Neuronal stem cell (in vitro differentiated cells): ENCODE results near the gene CBX5.

Experiments used
- DNase-seq: peaks from one replicate; pipeline ENCODE4 v3.0.0-alpha.2; 2013; ENCODE audit warnings: low spot score
- H2AFZ ChIP-seq: one replicate; pipeline ENCODE4 v1.6.1; 2013; ENCODE audit warnings: mild to moderate bottlenecking, low read length, inconsistent platforms
- H2AK5ac ChIP-seq: 2 replicates; pipeline ENCODE4 v1.6.1; 2013; ENCODE audit warnings: low read depth, mild to moderate bottlenecking, inconsistent platforms, low read length, moderate library complexity, mixed read lengths
- H2BK120ac ChIP-seq: 2 replicates; pipeline ENCODE4 v1.6.1; 2013; ENCODE audit warnings: low read depth, mild to moderate bottlenecking, inconsistent platforms, low read length, moderate library complexity, mixed read lengths
- H2BK12ac ChIP-seq: one replicate; pipeline ENCODE4 v1.6.1; 2013; ENCODE audit warnings: low read length, inconsistent platforms
- H2BK15ac ChIP-seq: 2 replicates; pipeline ENCODE4 v1.6.1; 2013; ENCODE audit warnings: mild to moderate bottlenecking, low read length, inconsistent platforms, mixed read lengths
- H2BK5ac ChIP-seq: one replicate; pipeline ENCODE4 v1.6.1; 2013; ENCODE audit warnings: inconsistent platforms, mild to moderate bottlenecking, low read length, moderate library complexity
- H3K14ac ChIP-seq: one replicate; pipeline ENCODE4 v1.6.1; 2013; ENCODE audit warnings: low read length, inconsistent platforms
- H3K18ac ChIP-seq: 2 replicates; pipeline ENCODE4 v1.6.1; 2013; ENCODE audit warnings: low read length, inconsistent platforms
- H3K23ac ChIP-seq: 2 replicates; pipeline ENCODE4 v1.6.1; 2013; ENCODE audit warnings: low read depth, mild to moderate bottlenecking, mixed read lengths, low read length, inconsistent platforms; ENCODE audit not compliant: poor library complexity
- H3K27ac ChIP-seq: replicated peaks from 3 replicates; pipeline ENCODE4 v1.5.1; 2013; ENCODE audit warnings: low read length, inconsistent platforms
- H3K27me3 ChIP-seq, 3 experiments: 2 replicates each; pipeline ENCODE4 v1.6.1; 2013; ENCODE audit warnings: low read length in 3 of 3, mild to moderate bottlenecking in 2 of 3, inconsistent platforms in 1 of 3, low read depth in 1 of 3, mixed read lengths in 1 of 3, moderate library complexity in 1 of 3; ENCODE audit not compliant: control insufficient read depth in 3 of 3, insufficient read depth in 3 of 3
- H3K36me3 ChIP-seq, 2 donors: replicated peaks in 1 of 2; 2 replicates each; pipeline ENCODE4 v1.6.1; 2013; ENCODE audit warnings: low read length in 2 of 2; ENCODE audit not compliant: control insufficient read depth in 2 of 2, insufficient read depth in 2 of 2
- H3K4ac ChIP-seq: 2 replicates; pipeline ENCODE4 v1.6.1; 2013; ENCODE audit warnings: inconsistent platforms, mild to moderate bottlenecking, low read length, moderate library complexity
- H3K4me1 ChIP-seq, 2 donors: 1 replicate in 1 of 2; 2 replicates in 1 of 2; pipeline ENCODE4 v1.6.1; 2013; ENCODE audit warnings: low read length in 2 of 2, low read depth in 1 of 2; ENCODE audit not compliant: control insufficient read depth in 2 of 2, insufficient read depth in 1 of 2
- H3K4me2 ChIP-seq: one replicate; pipeline ENCODE4 v1.6.1; 2013; ENCODE audit warnings: mild to moderate bottlenecking, low read length, inconsistent platforms; ENCODE audit not compliant: insufficient read depth, poor library complexity, severe bottlenecking
- H3K4me3 ChIP-seq, 2 donors: 2 replicates each; pipeline ENCODE4 v1.5.1; 2013; ENCODE audit warnings: low read length in 2 of 2, mild to moderate bottlenecking in 2 of 2, inconsistent platforms in 1 of 2, moderate library complexity in 1 of 2
- H3K79me1 ChIP-seq: one replicate; pipeline ENCODE4 v1.6.1; 2013; ENCODE audit warnings: low read depth, mild to moderate bottlenecking, inconsistent platforms, low read length, moderate library complexity
- H3K9ac ChIP-seq: one replicate; pipeline ENCODE4 v1.6.1; 2013; ENCODE audit warnings: mild to moderate bottlenecking, low read depth, low read length, inconsistent platforms; ENCODE audit not compliant: poor library complexity
- H3K9me3 ChIP-seq, 2 donors: replicated peaks in 1 of 2; 2 replicates each; pipeline versions ENCODE3 to v1.6.1; 2013; ENCODE audit warnings: low read length in 2 of 2, mild to moderate bottlenecking in 2 of 2, inconsistent platforms in 1 of 2, low read depth in 1 of 2, mixed read lengths in 1 of 2, moderate library complexity in 1 of 2; ENCODE audit not compliant: control insufficient read depth in 2 of 2, insufficient read depth in 1 of 2
- H4K8ac ChIP-seq: one replicate; pipeline ENCODE4 v1.6.1; 2013; ENCODE audit warnings: low read depth, mild to moderate bottlenecking, inconsistent platforms, low read length, moderate library complexity
- H4K91ac ChIP-seq: one replicate; pipeline ENCODE4 v1.6.1; 2013; ENCODE audit warnings: low read length, low read depth, mild to moderate bottlenecking, inconsistent platforms; ENCODE audit not compliant: poor library complexity
- WGBS, 2 donors: extraction: QIAGEN DNeasy Blood & Tissue Kit; methylation state at CpG; one replicate each; pipeline ENCODE4 v1.1.7; 2013; ENCODE audit warnings: missing lambda C conversion rate in 2 of 2, mixed read lengths in 1 of 2; ENCODE audit not compliant: insufficient read length in 2 of 2, insufficient replicate concordance in 1 of 2; ENCODE audit errors: extremely low coverage in 2 of 2; 5-methylcytosine and 5-hydroxymethylcytosine counted together

CBX5 gene

GRCh38 chr12:54200412-54200811 is 79.5 kb downstream of the CBX5 start:
- no peak overlapping the region for H3K23ac ChIP-seq
- H2BK5ac ChIP-seq = no peak overlapping the region
- H3K9ac ChIP-seq = no peak overlapping the region
- H4K8ac ChIP-seq = no peak overlapping the region
- no peak overlapping the region for H2AFZ ChIP-seq
- no peak overlapping the region for H3K14ac ChIP-seq
- no peak overlapping the region for H3K27ac ChIP-seq
- H2BK15ac ChIP-seq = no peak overlapping the region
- H4K91ac ChIP-seq = no peak overlapping the region
- H3K4ac ChIP-seq = no peak overlapping the region
- no peak for DNase-seq
- H3K18ac ChIP-seq = no peak overlapping the region
- H3K9me3 ChIP-seq = no peaks in the 10 kb centered on the region
- H2AK5ac ChIP-seq = peak overlapping the region; percentile 34
- H3K27me3 ChIP-seq = peaks cover 0 to 74% (median 46%) of the 10 kb centered on the region in 3 experiments
- no peak overlapping the region for H2BK120ac ChIP-seq
- H3K4me1 ChIP-seq = no peaks in the 10 kb centered on the region
- no peak overlapping the region for H3K4me2 ChIP-seq
- no CpG with 5 or more reads among the region's 5 CpGs for WGBS, 2 donors
- H3K4me3 ChIP-seq = no peak overlapping the region
- H3K79me1 ChIP-seq = no peaks in the 10 kb centered on the region
- H3K36me3 ChIP-seq = no peaks in the 10 kb centered on the region
- no peak overlapping the region for H2BK12ac ChIP-seq

GRCh38 chr12:54199917-54200316 is 80.0 kb downstream of the CBX5 start:
- Histone ChIP-seq H4K91ac (no peak overlapping the region), H3K4me2 (no peak overlapping the region), H3K9ac (no peak overlapping the region), H3K4ac (no peak overlapping the region), H3K27ac (no peak overlapping the region), H3K18ac (no peak overlapping the region), H2BK5ac (no peak overlapping the region), H2BK12ac (no peak overlapping the region), H2AK5ac (peak overlapping the region; percentile 34), H3K4me1 (no peaks in the 10 kb centered on the region), H3K14ac (no peak overlapping the region), H2BK120ac (no peak overlapping the region), H4K8ac (no peak overlapping the region), H3K79me1 (no peaks in the 10 kb centered on the region), H2BK15ac (no peak overlapping the region), H3K4me3 (no peak overlapping the region), H3K36me3 (no peaks in the 10 kb centered on the region), H2AFZ (no peak overlapping the region), H3K9me3 (no peaks in the 10 kb centered on the region), H3K27me3 (peaks cover 0 to 74% (median 46%) of the 10 kb centered on the region in 3 experiments), H3K23ac (no peak overlapping the region)
- WGBS, 2 donors = no CpG with 5 or more reads among the region's 3 CpGs
- no peak for DNase-seq

GRCh38 chr12:54199034-54199433 is 80.9 kb downstream of the CBX5 start:
- DNase-seq = no peak
- Histone ChIP-seq H2BK15ac (no peak overlapping the region), H3K79me1 (no peaks in the 10 kb centered on the region), H4K8ac (no peak overlapping the region), H3K4me2 (no peak overlapping the region), H3K4ac (no peak overlapping the region), H3K9me3 (no peaks in the 10 kb centered on the region), H2BK5ac (no peak overlapping the region), H2AFZ (no peak overlapping the region), H3K4me1 (no peaks in the 10 kb centered on the region), H3K23ac (no peak overlapping the region), H3K4me3 (no peak overlapping the region), H3K27ac (no peak overlapping the region), H3K14ac (no peak overlapping the region), H2BK12ac (no peak overlapping the region), H2BK120ac (no peak overlapping the region), H3K27me3 (peaks cover 0 to 74% (median 46%) of the 10 kb centered on the region in 3 experiments), H4K91ac (no peak overlapping the region), H3K9ac (no peak overlapping the region), H3K18ac (no peak overlapping the region), H3K36me3 (no peaks in the 10 kb centered on the region), H2AK5ac (no peak overlapping the region)
- WGBS, 2 donors = no CpG with 5 or more reads among the region's 6 CpGs

- Histone ChIP-seq H2AFZ (no peak overlapping the region), H2BK15ac (no peak overlapping the region), H3K79me1 (no peaks in the 10 kb centered on the region), H3K27me3 (peaks cover 0 to 74% (median 51%) of the 10 kb centered on the region in 3 experiments), H4K8ac (no peak overlapping the region), H3K4me3 (no peak overlapping the region), H3K4me2 (no peak overlapping the region), H2AK5ac (peak overlapping the region; percentile 4), H2BK5ac (no peak overlapping the region), H3K14ac (no peak overlapping the region), H3K36me3 (no peaks in the 10 kb centered on the region), H3K9me3 (no peaks in the 10 kb centered on the region), H2BK12ac (no peak overlapping the region), H3K4me1 (no peaks in the 10 kb centered on the region), H3K27ac (no peak overlapping the region), H3K9ac (no peak overlapping the region), H3K4ac (no peak overlapping the region), H2BK120ac (no peak overlapping the region), H4K91ac (no peak overlapping the region), H3K18ac (no peak overlapping the region), H3K23ac (no peak overlapping the region)
- WGBS, 2 donors = no CpG with 5 or more reads among the region's 8 CpGs
- DNase-seq = no peak
Measured at GRCh38 chr12:54197431-54197909, 82.5 kb downstream of the CBX5 start.
